Measurements from ENCODE around the gene ITSN2. TPM values are rescaled to one million over a fixed set of nuclear protein-coding genes. Genes with fewer than 3 reads are reported as not detected.

Gene ITSN2
- total RNA-seq, 1 experiment from 2014 or later: 26.5 TPM

- TF ChIP-seq TCF7L2 (IDR thresholded peaks at IDR 0.05; ENCODE audit: borderline replicate concordance, extremely low read depth, insufficient read depth, insufficient read length) (no peak), SRF (IDR thresholded peaks at IDR 0.05; ENCODE audit: low read depth) (no peak)
Observed at GRCh38 chr2:24330161-24330560, 30.2 kb downstream of the ITSN2 start (continued).

GRCh38 chr2:24329700-24330099, 30.6 kb downstream of the ITSN2 start:
- TF ChIP-seq ELF1 (IDR thresholded peaks at IDR 0.05; ENCODE audit: borderline replicate concordance, low read depth) (no peak), ZBTB33 (IDR thresholded peaks at IDR 0.05; ENCODE audit: extremely low read depth, insufficient replicate concordance, low read length) (no peak), ZNF274 (IDR thresholded peaks at IDR 0.05; ENCODE audit: low read depth, low read length) (no peak), REST (IDR thresholded peaks at IDR 0.05; ENCODE audit: low read depth) (no peak), SRF (IDR thresholded peaks at IDR 0.05; ENCODE audit: low read depth) (no peak)
- Histone ChIP-seq H3K36me3 (ENCODE audit: control insufficient read depth in 1 of 2, insufficient read depth in 2 of 2, low read length in 2 of 2) (no peaks in the 10 kb centered on the region), H3K9me2 (ENCODE audit: insufficient read depth) (no peaks in the 10 kb centered on the region), H3K4me1 (ENCODE audit: control insufficient read depth in 1 of 2, insufficient read depth in 2 of 2, low read length in 2 of 2) (no peaks in the 10 kb centered on the region), H2AFZ (ENCODE audit: low read depth, low read length, poor library complexity, severe bottlenecking) (no peak overlapping the region), H3K4me3 (replicated peaks in 1 of 2; ENCODE audit: low read depth in 1 of 2, low read length in 2 of 2) (no peak overlapping the region), H3K9ac (ENCODE audit: low read length) (no peak overlapping the region), H3K9me3 (ENCODE audit: control insufficient read depth in 1 of 2, insufficient read depth in 1 of 2, low read depth in 1 of 2, low read length in 2 of 2) (no peaks in the 10 kb centered on the region), H3K4me2 (ENCODE audit: low read length) (no peak overlapping the region), H3K27me3 (ENCODE audit: insufficient read depth, low read length) (no peaks in the 10 kb centered on the region), H4K20me1 (ENCODE audit: insufficient read depth) (no peaks in the 10 kb centered on the region), H3K79me2 (ENCODE audit: insufficient read depth, low read length) (peaks cover 9% of the 10 kb centered on the region; the same call in 1 of the 2 replicates), H3K27ac (ENCODE audit: low read depth, low read length) (no peak overlapping the region)
- RAD21 ChIA-PET (ENCODE audit: low non-redundant PET in 1 of 2, low total read pairs in 2 of 2, uncharacterized antibody in 2 of 2, unreplicated experiment in 2 of 2): no interaction called here
- DNase-seq (ENCODE audit: low read depth, low spot score) (no peak), ATAC-seq (no peak)
- CTCF ChIA-PET: no interaction called here
- POLR2A ChIA-PET: interaction anchor here (0.5 kb wide), 1 partner anchor 663 kb away, joined by 3 read pairs; no protein-coding TSS in a partner anchor
- BruUV-seq (replicated peaks): no TSS peak
- intact Hi-C loops (cut with micrococcal nuclease): no loop called here

All from HCT116 (cell line).